Islet precursor cell (in vitro differentiated cells): Measurements from ENCODE around the gene TMEM218.
"Not testable (repeated sequence)": the region's sequence is repeated elsewhere in the genome, so short reads cannot be mapped to it uniquely, and the experiment has no call there.

Experiments
- DNase-seq: peaks from one replicate; pipeline ENCODE4 v3.0.0-alpha.2; 2018

Gene TMEM218

GRCh38 chr11:125128450-125128849 is 17.0 kb upstream of the TMEM218 start:
- no peak for DNase-seq

- DNase-seq = no peak
Observed at GRCh38 chr11:125124618-125124992, 13.2 kb upstream of the TMEM218 start.

GRCh38 chr11:125123947-125124617 is 12.7 kb upstream of the TMEM218 start:
- DNase-seq = no peak

- DNase-seq = no peak
Observed at GRCh38 chr11:125123194-125123946, 11.9 kb upstream of the TMEM218 start.

GRCh38 chr11:125117429-125117828 is 6.0 kb upstream of the TMEM218 start:
- no peak for DNase-seq

GRCh38 chr11:125114518-125114917 is 3.1 kb upstream of the TMEM218 start:
- DNase-seq = peak; percentile 70

- no peak for DNase-seq
Observed at GRCh38 chr11:125112208-125112604, 780 bp upstream of the TMEM218 start.

- no peak for DNase-seq
Observed at GRCh38 chr11:125111001-125111342, 454 bp downstream of the TMEM218 start.

GRCh38 chr11:125110506-125110905 is 920 bp downstream of the TMEM218 start:
- DNase-seq = no peak

- no peak for DNase-seq
Observed at GRCh38 chr11:125108469-125108868, 3.0 kb downstream of the TMEM218 start.

GRCh38 chr11:125105926-125106325 is 5.5 kb downstream of the TMEM218 start:
- DNase-seq = no peak

GRCh38 chr11:125102510-125102909 is 8.9 kb downstream of the TMEM218 start:
- no peak for DNase-seq

GRCh38 chr11:125102025-125102424 is 9.4 kb downstream of the TMEM218 start:
- no peak for DNase-seq

- no peak for DNase-seq
Observed at GRCh38 chr11:125101596-125101995, 9.8 kb downstream of the TMEM218 start.

- no peak for DNase-seq
Observed at GRCh38 chr11:125100136-125100535, 11.3 kb downstream of the TMEM218 start.

GRCh38 chr11:125094731-125095130 is 16.7 kb downstream of the TMEM218 start:
- no peak for DNase-seq

GRCh38 chr11:125093502-125093901 is 17.9 kb downstream of the TMEM218 start:
- DNase-seq = no peak

GRCh38 chr11:125092669-125093068 is 18.8 kb downstream of the TMEM218 start:
- no peak for DNase-seq

GRCh38 chr11:125091877-125092664 is 19.4 kb downstream of the TMEM218 start:
- no peak for DNase-seq

GRCh38 chr11:125091247-125091876 is 20.1 kb downstream of the TMEM218 start:
- DNase-seq = peak; percentile 82

GRCh38 chr11:125090816-125091215 is 20.6 kb downstream of the TMEM218 start:
- DNase-seq = no peak

GRCh38 chr11:125090151-125090550 is 21.3 kb downstream of the TMEM218 start:
- DNase-seq = not testable (repeated sequence)

- DNase-seq = not testable (repeated sequence)
Observed at GRCh38 chr11:125089481-125089880, 21.9 kb downstream of the TMEM218 start.
